Natural killer cell (primary cell): ENCODE data around the gene MSI2. TPM values are rescaled to one million over a fixed set of nuclear protein-coding genes. Genes with fewer than 3 reads are reported as not detected.

Source experiments
- ATAC-seq, 3 donors: fragments of 150-1000 bp in 2 of 3; fragments of 200-7000 bp in 1 of 3; cut with Tn5 transposase; 1 replicate in 1 of 3; 2 replicates in 2 of 3; pipeline ENCODE4 v1.10.0; 2021; ENCODE audit warnings: mild to moderate bottlenecking in 2 of 3, moderate library complexity in 2 of 3
- DNase-seq, 2 donors: peaks; one replicate each; pipeline versions ENCODE4 v3.0.0 to v3.0.0-alpha.2; 2013 to 2021; ENCODE audit warnings: mixed read lengths in 1 of 2
- H3K27ac ChIP-seq: one replicate; pipeline ENCODE4 v1.5.1; 2013; ENCODE audit warnings: mild to moderate bottlenecking, low read length
- H3K27me3 ChIP-seq: one replicate; pipeline ENCODE4 v1.6.1; 2013; ENCODE audit warnings: low read length; ENCODE audit not compliant: control insufficient read depth, insufficient read depth
- H3K36me3 ChIP-seq: one replicate; pipeline ENCODE4 v1.6.1; 2013; ENCODE audit warnings: low read length; ENCODE audit not compliant: control insufficient read depth, insufficient read depth
- H3K4me1 ChIP-seq: one replicate; pipeline ENCODE4 v1.6.1; 2013; ENCODE audit warnings: low read length; ENCODE audit not compliant: control insufficient read depth, insufficient read depth
- H3K4me3 ChIP-seq: one replicate; pipeline ENCODE4 v1.5.1; 2013; ENCODE audit warnings: low read length
- H3K9me3 ChIP-seq: one replicate; pipeline ENCODE4 v1.6.1; 2013; ENCODE audit warnings: low read length; ENCODE audit not compliant: control insufficient read depth, insufficient read depth
- H3K27ac Mint-ChIP-seq, 2 donors: one replicate each; pipeline ENCODE4 v1.8.0; 2022; ENCODE audit warnings: mild to moderate bottlenecking in 2 of 2, mixed read lengths in 2 of 2, moderate library complexity in 1 of 2
- H3K27me3 Mint-ChIP-seq, 2 donors: one replicate each; pipeline ENCODE4 v1.8.0; 2022; ENCODE audit warnings: low read depth in 2 of 2, mixed read lengths in 2 of 2
- H3K36me3 Mint-ChIP-seq: one replicate; pipeline ENCODE4 v1.8.0; 2022; ENCODE audit warnings: mixed read lengths
- H3K4me1 Mint-ChIP-seq, 2 donors: one replicate each; pipeline ENCODE4 v1.8.0; 2022; ENCODE audit warnings: mixed read lengths in 2 of 2
- H3K4me3 Mint-ChIP-seq: one replicate; pipeline ENCODE4 v1.8.0; 2022; ENCODE audit warnings: mild to moderate bottlenecking, moderate library complexity, mixed read lengths
- H3K9me3 Mint-ChIP-seq, 2 donors: one replicate each; pipeline ENCODE4 v1.8.0; 2022; ENCODE audit warnings: mixed read lengths in 2 of 2
- CTCF ChIP-seq: fragments of 200-600 bp; IDR thresholded peaks from one replicate; pipeline ENCODE4 v1.8.0; 2022; ENCODE audit warnings: antibody characterized with exemption
- WGBS: methylation state at CpG from one replicate; pipeline ENCODE4 v1.1.7; 2013; ENCODE audit warnings: missing lambda C conversion rate; ENCODE audit not compliant: insufficient coverage; 5-methylcytosine and 5-hydroxymethylcytosine counted together
- intact Hi-C: fragments of 100-400 bp; cut with micrococcal nuclease; formaldehyde crosslinking; loops from one replicate; pipeline ENCODE4 v1.14.2; 2022
- total RNA-seq, 4 donors: library from RNA; stranded (reverse); fragments of 120-200 nt in 1 of 4; gene quantifications; one replicate each; pipeline versions ENCODE4 v1.2.3 to v1.2.4, GENCODE V29; 2013 to 2022

Gene MSI2
- total RNA-seq, 3 donors from 2014 or later (not counting 1 experiment from before 2014, with no cell fraction given): 95.5 to 145 (median 96.8) TPM

DNA sequence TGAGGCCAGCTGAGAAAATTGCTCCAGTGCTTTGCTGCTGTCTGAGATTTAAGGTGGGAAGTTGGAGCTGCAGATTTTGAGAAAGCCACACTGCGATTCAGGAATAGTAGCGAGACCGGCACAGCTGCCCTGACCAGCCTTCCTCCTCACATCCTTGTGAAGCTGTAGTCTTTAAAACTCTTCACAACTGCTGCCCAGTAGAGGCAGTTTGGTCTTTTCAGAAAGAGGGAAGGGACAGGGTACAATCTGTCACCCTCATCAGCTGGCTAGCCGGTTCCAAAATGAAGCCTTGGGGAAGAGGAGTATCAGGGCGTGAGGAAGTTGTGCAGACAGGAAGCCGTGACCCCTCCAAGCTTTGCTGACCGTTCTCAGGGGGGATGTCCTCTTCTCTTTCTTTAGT, 195.3 kb downstream of the MSI2 start:
- no peak for ATAC-seq
- Histone ChIP-seq H3K9me3 (no peaks in the 10 kb centered on the region), H3K4me3 (no peak overlapping the region), H3K4me1 (peaks cover 45% of the 10 kb centered on the region), H3K27me3 (peaks cover 24% of the 10 kb centered on the region), H3K36me3 (no peaks in the 10 kb centered on the region), H3K27ac (no peak overlapping the region)
- intact Hi-C loops: no loop called here
- no peak overlapping the region for H3K4me3 Mint-ChIP-seq
- H3K4me1 Mint-ChIP-seq: peaks cover 33 to 53% of the 10 kb centered on the region in 2 donors
- WGBS: 83% methylated on average over 7 of the region's 7 CpGs
- H3K9me3 Mint-ChIP-seq: no peaks in the 10 kb centered on the region
- TF ChIP-seq CTCF: no peak
- no peak for DNase-seq
- H3K27ac Mint-ChIP-seq: no peak overlapping the region
- H3K36me3 Mint-ChIP-seq: no peaks in the 10 kb centered on the region
- H3K27me3 Mint-ChIP-seq: peaks cover 63 to 84% of the 10 kb centered on the region in 2 donors

- H3K36me3 Mint-ChIP-seq: no peaks in the 10 kb centered on the region
- TF ChIP-seq CTCF: no peak
- 84% methylated on average over 7 of the region's 7 CpGs for WGBS
These were observed 197.6 kb downstream of the MSI2 start for GRCh38 chr17:57453841-57454425.

DNA sequence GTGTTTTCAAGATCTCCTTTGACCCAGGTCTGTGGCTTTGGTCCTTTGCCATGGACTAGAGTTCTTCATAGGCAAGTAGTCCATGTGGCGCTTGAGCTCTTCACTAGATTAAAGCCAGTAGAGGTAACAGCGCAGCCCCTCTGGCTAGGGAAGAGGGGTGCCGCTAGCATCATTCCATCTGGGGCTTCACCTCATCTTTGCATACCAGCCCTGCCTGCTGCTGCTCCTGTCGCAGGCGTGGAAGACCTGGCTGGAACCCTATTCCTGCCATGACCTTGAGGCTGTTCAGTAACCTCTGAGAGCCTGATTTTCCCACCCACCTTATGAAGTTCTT, 198.4 kb downstream of the MSI2 start:
- intact Hi-C loops: no loop called here

More at GRCh38 chr17:57453841-57454425, 197.6 kb downstream of the MSI2 start:
- no peak for ATAC-seq
- peaks cover 44 to 62% of the 10 kb centered on the region in 2 donors for H3K4me1 Mint-ChIP-seq
- peaks cover 24% of the 10 kb centered on the region for H3K27me3 ChIP-seq
- no peak overlapping the region for H3K27ac ChIP-seq
- peaks cover 58 to 78% of the 10 kb centered on the region in 2 donors for H3K27me3 Mint-ChIP-seq
- DNase-seq: no peak
- peak overlapping the region; percentile 91 for H3K4me3 Mint-ChIP-seq
- H3K4me1 ChIP-seq: peaks cover 52% of the 10 kb centered on the region
- H3K36me3 ChIP-seq: no peaks in the 10 kb centered on the region
- peak overlapping the region in 1 of 2 donors; percentile 80 for H3K27ac Mint-ChIP-seq
- intact Hi-C loops: no loop called here
- H3K4me3 ChIP-seq: no peak overlapping the region
- no peaks in the 10 kb centered on the region for H3K9me3 ChIP-seq
- no peaks in the 10 kb centered on the region for H3K9me3 Mint-ChIP-seq

More for the DNA sequence above, 198.4 kb downstream of the MSI2 start:
- 62% methylated on average over 5 of the region's 5 CpGs for WGBS
- DNase-seq (no peak), ATAC-seq (no peak)
- H3K27ac ChIP-seq: no peak overlapping the region
- TF ChIP-seq CTCF: no peak
- H3K36me3 ChIP-seq: no peaks in the 10 kb centered on the region
- Mint-ChIP-seq H3K36me3 (no peaks in the 10 kb centered on the region), H3K27ac (peak overlapping the region; percentile 80 to 84), H3K9me3 (no peaks in the 10 kb centered on the region), H3K27me3 (peaks cover 55 to 75% of the 10 kb centered on the region in 2 donors), H3K4me3 (peak overlapping the region; percentile 91), H3K4me1 (peaks cover 48 to 67% of the 10 kb centered on the region in 2 donors)
- no peak overlapping the region for H3K4me3 ChIP-seq
- H3K27me3 ChIP-seq: peaks cover 24% of the 10 kb centered on the region
- peaks cover 59% of the 10 kb centered on the region for H3K4me1 ChIP-seq
- no peaks in the 10 kb centered on the region for H3K9me3 ChIP-seq
